ENCODE results near the gene PRPF19. TPM values are rescaled to one million over a fixed set of nuclear protein-coding genes. Genes with fewer than 3 reads are reported as not detected.

The PRPF19 gene
- total and polyA plus RNA-seq, 2 experiments from 2014 or later: 19.1 to 58.9 TPM

DNA sequence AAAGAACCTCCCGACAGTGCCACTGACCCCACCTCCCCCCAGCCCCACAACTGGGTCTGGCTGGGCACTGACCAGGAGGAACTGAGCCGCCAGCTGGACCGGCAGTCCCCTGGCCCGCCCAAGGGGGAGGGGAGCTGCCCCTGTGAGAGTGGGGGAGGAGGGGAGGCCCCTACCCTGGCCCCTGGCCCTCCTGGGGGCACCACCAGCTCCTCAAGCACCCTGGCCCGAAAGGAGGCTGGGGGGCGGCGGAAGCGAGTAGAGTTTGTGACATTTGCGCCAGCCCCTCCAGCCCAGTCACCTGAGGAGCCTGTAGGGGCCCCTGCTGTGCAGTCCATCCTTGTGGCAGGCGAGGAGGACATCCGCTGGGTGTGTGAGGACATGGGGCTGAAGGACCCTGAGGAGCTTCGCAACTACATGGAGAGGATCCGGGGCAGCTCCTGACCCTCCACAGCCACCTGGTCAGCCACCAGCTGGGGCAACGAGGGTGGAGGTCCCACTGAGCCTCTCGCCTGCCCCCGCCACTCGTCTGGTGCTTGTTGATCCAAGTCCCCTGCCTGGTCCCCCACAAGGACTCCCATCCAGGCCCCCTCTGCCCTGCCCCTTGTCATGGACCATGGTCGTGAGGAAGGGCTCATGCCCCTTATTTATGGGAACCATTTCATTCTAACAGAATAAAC, 30.2 kb upstream of the PRPF19 start:
- Histone ChIP-seq H3F3A (ENCODE audit: insufficient read depth) (no peaks in the 10 kb centered on the region), H3K9ac (no peak overlapping the region), H3K27ac (no peak overlapping the region), H3K9me3 (ENCODE audit: low read depth) (no peaks in the 10 kb centered on the region), H3K79me2 (ENCODE audit: insufficient read depth) (no peaks in the 10 kb centered on the region), H3K9me2 (ENCODE audit: insufficient read depth) (no peaks in the 10 kb centered on the region), H4K20me1 (ENCODE audit: insufficient read depth) (no peaks in the 10 kb centered on the region), H3K4me2 (ENCODE audit: unreplicated experiment) (no peak overlapping the region), H3K4me3 (no peak overlapping the region), H3K27me3 (replicated peaks; ENCODE audit: insufficient read depth) (no peaks in the 10 kb centered on the region), H2AFZ (no peak overlapping the region), H3K36me3 (ENCODE audit: low read depth) (no peaks in the 10 kb centered on the region), H3K4me1 (ENCODE audit: insufficient read depth) (no peaks in the 10 kb centered on the region)
- in situ Hi-C loops (cut with MboI): no loop called here
- TF ChIP-seq EZH2 (IDR thresholded peaks at IDR 0.05; ENCODE audit: insufficient read depth, poor library complexity, severe bottlenecking) (no peak), EZH2phosphoT487 (IDR thresholded peaks at IDR 0.05; ENCODE audit: insufficient read depth, low read depth) (no peak)
- DNase-seq: no peak
- 72 to 75% methylated on average over 14 to 16 of the region's 18 CpGs for WGBS, 2 experiments (ENCODE audit: low coverage in 1 of 2, low lambda C conversion rate in 2 of 2, missing lambda C conversion rate in 2 of 2)

DNA sequence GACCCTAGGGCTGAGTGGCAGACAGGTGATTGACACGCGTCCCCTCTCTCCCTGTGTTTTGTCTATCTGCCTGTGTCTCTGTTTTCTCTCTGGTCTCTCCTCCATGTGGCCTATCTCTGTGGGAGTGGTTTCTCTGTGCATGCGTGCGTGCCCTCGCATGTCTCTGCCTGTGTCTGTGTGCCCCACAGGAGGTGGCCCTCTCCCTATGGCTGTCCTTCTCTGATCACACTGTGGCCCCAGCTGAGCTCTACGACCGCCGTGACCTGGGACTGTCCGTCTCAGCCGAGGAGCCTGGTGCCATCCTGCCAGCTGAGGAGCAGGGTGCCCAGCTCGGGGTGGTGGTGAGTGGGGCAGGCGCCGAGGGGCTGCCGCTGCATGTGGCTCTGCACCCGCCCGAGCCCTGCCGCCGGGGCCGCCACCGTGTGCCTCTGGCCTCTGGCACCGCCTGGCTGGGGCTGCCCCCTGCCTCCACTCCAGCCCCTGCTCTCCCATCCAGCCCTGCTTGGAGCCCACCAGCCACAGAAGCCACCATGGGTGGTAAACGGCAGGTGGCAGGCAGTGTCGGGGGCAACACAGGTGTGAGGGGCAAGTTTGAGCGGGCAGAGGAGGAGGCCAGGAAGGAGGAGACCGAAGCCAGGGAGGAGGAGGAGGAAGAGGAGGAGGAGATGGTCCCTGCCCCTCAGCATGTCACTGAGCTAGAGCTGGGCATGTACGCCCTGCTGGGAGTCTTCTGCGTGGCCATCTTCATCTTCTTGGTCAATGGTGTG, 29.5 kb upstream of the PRPF19 start:
- Histone ChIP-seq H3K9ac (no peak overlapping the region), H3K9me2 (ENCODE audit: insufficient read depth) (no peaks in the 10 kb centered on the region), H3K4me2 (ENCODE audit: unreplicated experiment) (no peak overlapping the region), H2AFZ (no peak overlapping the region), H3K27ac (no peak overlapping the region), H3F3A (ENCODE audit: insufficient read depth) (no peaks in the 10 kb centered on the region), H3K79me2 (ENCODE audit: insufficient read depth) (no peaks in the 10 kb centered on the region), H3K27me3 (replicated peaks; ENCODE audit: insufficient read depth) (no peaks in the 10 kb centered on the region), H3K9me3 (ENCODE audit: low read depth) (no peaks in the 10 kb centered on the region), H3K4me1 (ENCODE audit: insufficient read depth) (no peaks in the 10 kb centered on the region), H3K36me3 (ENCODE audit: low read depth) (no peaks in the 10 kb centered on the region), H3K4me3 (no peak overlapping the region), H4K20me1 (ENCODE audit: insufficient read depth) (no peaks in the 10 kb centered on the region)
- TF ChIP-seq EZH2phosphoT487 (IDR thresholded peaks at IDR 0.05; ENCODE audit: insufficient read depth, low read depth) (no peak), EZH2 (IDR thresholded peaks at IDR 0.05; ENCODE audit: insufficient read depth, poor library complexity, severe bottlenecking) (no peak)
- in situ Hi-C loops (cut with MboI): no loop called here
- no peak for DNase-seq
- WGBS, 2 experiments (ENCODE audit: low coverage in 1 of 2, low lambda C conversion rate in 2 of 2, missing lambda C conversion rate in 2 of 2): 84 to 89% methylated on average over 22 to 27 of the region's 27 CpGs

- Histone ChIP-seq H3K27me3 (replicated peaks; ENCODE audit: insufficient read depth) (no peaks in the 10 kb centered on the region), H3K27ac (no peak overlapping the region), H4K20me1 (ENCODE audit: insufficient read depth) (no peaks in the 10 kb centered on the region), H3K9me3 (ENCODE audit: low read depth) (no peaks in the 10 kb centered on the region), H3K36me3 (ENCODE audit: low read depth) (no peaks in the 10 kb centered on the region), H3K9ac (no peak overlapping the region), H2AFZ (no peak overlapping the region), H3K9me2 (ENCODE audit: insufficient read depth) (no peaks in the 10 kb centered on the region), H3K4me1 (ENCODE audit: insufficient read depth) (no peaks in the 10 kb centered on the region), H3K79me2 (ENCODE audit: insufficient read depth) (no peaks in the 10 kb centered on the region), H3K4me2 (ENCODE audit: unreplicated experiment) (no peak overlapping the region), H3K4me3 (no peak overlapping the region), H3F3A (ENCODE audit: insufficient read depth) (no peaks in the 10 kb centered on the region)
- 85 to 87% methylated on average over 18 to 19 of the region's 21 CpGs for WGBS, 2 experiments (ENCODE audit: low coverage in 1 of 2, low lambda C conversion rate in 2 of 2, missing lambda C conversion rate in 2 of 2)
- TF ChIP-seq EZH2phosphoT487 (IDR thresholded peaks at IDR 0.05; ENCODE audit: insufficient read depth, low read depth) (no peak), EZH2 (IDR thresholded peaks at IDR 0.05; ENCODE audit: insufficient read depth, poor library complexity, severe bottlenecking) (no peak)
- in situ Hi-C loops (cut with MboI): no loop called here
- no peak for DNase-seq
These were observed 28.6 kb upstream of the PRPF19 start for GRCh38 chr11:60934790-60935605.

DNA sequence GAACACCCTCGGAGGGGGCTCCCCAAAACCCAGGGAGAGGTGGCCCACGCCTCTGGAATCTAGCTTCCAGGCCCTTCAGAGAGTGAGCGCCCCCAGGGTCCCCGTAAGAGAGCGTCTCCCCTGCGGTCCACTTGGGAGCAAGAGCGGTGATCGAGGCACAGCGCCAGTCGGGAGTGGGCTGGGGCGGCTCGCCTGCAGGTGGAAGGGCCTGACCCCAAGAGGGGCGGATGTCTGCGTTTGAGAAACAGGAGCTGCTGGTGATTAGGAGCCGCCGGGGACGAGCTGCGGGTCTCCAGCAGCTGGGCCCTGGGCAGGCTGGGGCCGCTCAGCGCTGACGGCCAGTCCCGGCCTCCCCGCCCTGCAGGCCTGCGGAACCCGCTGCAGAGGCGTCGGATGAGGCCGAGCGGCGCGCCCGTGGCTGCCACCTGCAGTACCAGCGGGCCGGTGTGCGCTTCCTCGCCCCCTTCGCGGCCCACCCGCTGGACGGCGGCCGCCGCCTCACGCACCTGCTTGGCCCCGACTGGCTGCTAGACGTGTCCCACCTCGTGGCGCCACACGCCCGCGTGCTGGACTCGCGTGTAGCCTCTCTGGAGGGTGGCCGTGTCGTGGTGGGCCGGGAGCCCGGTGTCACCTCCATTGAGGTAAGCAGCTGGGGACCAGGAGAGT, 27.9 kb upstream of the PRPF19 start:
- Histone ChIP-seq H3K4me2 (ENCODE audit: unreplicated experiment) (no peak overlapping the region), H3K79me2 (ENCODE audit: insufficient read depth) (no peaks in the 10 kb centered on the region), H3K9ac (no peak overlapping the region), H3F3A (ENCODE audit: insufficient read depth) (no peaks in the 10 kb centered on the region), H3K4me1 (ENCODE audit: insufficient read depth) (no peaks in the 10 kb centered on the region), H3K4me3 (no peak overlapping the region), H3K36me3 (ENCODE audit: low read depth) (no peaks in the 10 kb centered on the region), H3K27me3 (replicated peaks; ENCODE audit: insufficient read depth) (no peaks in the 10 kb centered on the region), H3K27ac (no peak overlapping the region), H3K9me3 (ENCODE audit: low read depth) (no peaks in the 10 kb centered on the region), H3K9me2 (ENCODE audit: insufficient read depth) (no peaks in the 10 kb centered on the region), H2AFZ (no peak overlapping the region), H4K20me1 (ENCODE audit: insufficient read depth) (no peaks in the 10 kb centered on the region)
- TF ChIP-seq EZH2 (IDR thresholded peaks at IDR 0.05; ENCODE audit: insufficient read depth, poor library complexity, severe bottlenecking): no peak
- no peak for TF ChIP-seq EZH2phosphoT487 (IDR thresholded peaks at IDR 0.05; ENCODE audit: insufficient read depth, low read depth)
- no peak for DNase-seq
- in situ Hi-C loops (cut with MboI): no loop called here
- WGBS, 2 experiments (ENCODE audit: low coverage in 1 of 2, low lambda C conversion rate in 2 of 2, missing lambda C conversion rate in 2 of 2): 89 to 90% methylated on average over 54 to 57 of the region's 57 CpGs

Measured in GM23248 (cell line).